PC-3 (cell line): ENCODE data around the gene NDUFB6. TPM values are rescaled to one million over a fixed set of nuclear protein-coding genes. Genes with fewer than 3 reads are reported as not detected.

Experiments used
- ATAC-seq: fragments of 200-7000 bp; cut with Tn5 transposase; 2 replicates; pipeline ENCODE4 v1.9.1; 2020; ENCODE audit warnings: mild to moderate bottlenecking, moderate library complexity
- BruUV-seq: library from RNA; stranded (reverse); fragments of 400-500 nt; replicated peaks from 2 replicates; lab custom pipeline; 2021; lab: Mats Ljungman, UMichigan
- CTCF ChIA-PET: fragments of 300-600 bp; sonication (Branson Sonifier 250); formaldehyde crosslinking; loops from one replicate; lab custom pipeline; 2022; ENCODE audit warnings: antibody characterized with exemption; lab: Charles Lee
- POLR2A ChIA-PET: fragments of 300-600 bp; sonication (Branson Sonifier 250); formaldehyde crosslinking; loops from one replicate; lab custom pipeline; 2022; ENCODE audit warnings: antibody characterized with exemption; ENCODE audit not compliant: unreplicated experiment; lab: Charles Lee
- DNase-seq: peaks from one replicate; pipeline ENCODE4 v3.0.0-alpha.2; 2015
- H2AFZ ChIP-seq: fragments of 300-600 bp; sonication (generic); 2 replicates; pipeline ENCODE4 v1.6.0; 2016; ENCODE audit warnings: antibody characterized with exemption, low read length
- H3F3A ChIP-seq: fragments of 300-600 bp; sonication (generic); one replicate; pipeline ENCODE4 v1.6.0; 2017; ENCODE audit warnings: antibody characterized with exemption, low read length, control low read depth, mild to moderate bottlenecking; ENCODE audit not compliant: unreplicated experiment
- H3K27ac ChIP-seq: fragments of 300-600 bp; sonication (generic); 2 replicates; pipeline ENCODE4 v1.5.1; 2016; ENCODE audit warnings: mild to moderate bottlenecking, low read length
- H3K27me3 ChIP-seq: fragments of 300-600 bp; sonication (generic); 2 replicates; pipeline ENCODE4 v1.6.1; 2016; ENCODE audit warnings: low read length, mixed read lengths
- H3K36me3 ChIP-seq: fragments of 300-600 bp; sonication (generic); 2 replicates; pipeline ENCODE4 v1.6.1; 2016; ENCODE audit warnings: low read depth, mixed run types, low read length, mixed read lengths
- H3K4me1 ChIP-seq: fragments of 300-600 bp; sonication (generic); 2 replicates; pipeline ENCODE4 v1.5.1; 2016; ENCODE audit warnings: low read length; ENCODE audit not compliant: insufficient read depth
- H3K4me2 ChIP-seq: fragments of 300-600 bp; sonication (generic); 2 replicates; pipeline ENCODE4 v1.6.0; 2016; ENCODE audit warnings: low read length
- H3K4me3 ChIP-seq: fragments of 300-600 bp; sonication (generic); 2 replicates; pipeline ENCODE4 v1.5.1; 2016; ENCODE audit warnings: mild to moderate bottlenecking, low read length, mixed read lengths
- H3K79me2 ChIP-seq: fragments of 300-600 bp; sonication (generic); 2 replicates; pipeline ENCODE4 v1.6.1; 2017; ENCODE audit warnings: low read length, mixed read lengths
- H3K9ac ChIP-seq: fragments of 300-600 bp; sonication (generic); 2 replicates; pipeline ENCODE4 v1.6.0; 2016; ENCODE audit warnings: mild to moderate bottlenecking, low read length
- H3K9me2 ChIP-seq: fragments of 300-600 bp; sonication (generic); replicated peaks from 2 replicates; pipeline ENCODE4 v1.6.1; 2016; ENCODE audit warnings: mixed run types, low read length, mixed read lengths
- H3K9me3 ChIP-seq: fragments of 300-600 bp; sonication (generic); 2 replicates; pipeline ENCODE4 v1.6.1; 2016; ENCODE audit warnings: low read length, mixed read lengths
- H4K20me1 ChIP-seq: fragments of 300-600 bp; sonication (generic); 2 replicates; pipeline ENCODE4 v1.6.1; 2016; ENCODE audit warnings: low read length, mixed read lengths
- EZH2 ChIP-seq: fragments of 300-600 bp; sonication (generic); IDR thresholded peaks from one replicate; pipeline ENCODE4 v1.6.1; 2017; ENCODE audit warnings: antibody characterized with exemption, mild to moderate bottlenecking, low read length; ENCODE audit not compliant: unreplicated experiment
- EZH2phosphoT487 ChIP-seq: fragments of 300-600 bp; sonication (generic); IDR thresholded peaks from 2 replicates; pipeline ENCODE4 v1.6.1; 2018; ENCODE audit warnings: mild to moderate bottlenecking, antibody characterized with exemption, low read length, borderline replicate concordance
- intact Hi-C: fragments of 100-400 bp; cut with micrococcal nuclease; formaldehyde crosslinking; loops from 2 replicates; pipeline ENCODE4 v1.9.0; 2023
- total RNA-seq: library from RNA; depleted of rRNA; stranded (reverse); fragments of >200 nt; gene quantifications from 2 replicates; pipeline ENCODE4 v1.2.3, GENCODE V29; 2014
- TF ChIP-seq, protein P1 (sequence below): fragments of 300-600 bp; sonication (generic); conservative IDR thresholded peaks from 2 replicates; pipeline ENCODE4 v1.5.1; 2017; ENCODE audit warnings: antibody characterized with exemption, low read depth, mild to moderate bottlenecking, low read length

The NDUFB6 gene
- total RNA-seq, 1 experiment from 2014 or later: 86.4 TPM

DNA sequence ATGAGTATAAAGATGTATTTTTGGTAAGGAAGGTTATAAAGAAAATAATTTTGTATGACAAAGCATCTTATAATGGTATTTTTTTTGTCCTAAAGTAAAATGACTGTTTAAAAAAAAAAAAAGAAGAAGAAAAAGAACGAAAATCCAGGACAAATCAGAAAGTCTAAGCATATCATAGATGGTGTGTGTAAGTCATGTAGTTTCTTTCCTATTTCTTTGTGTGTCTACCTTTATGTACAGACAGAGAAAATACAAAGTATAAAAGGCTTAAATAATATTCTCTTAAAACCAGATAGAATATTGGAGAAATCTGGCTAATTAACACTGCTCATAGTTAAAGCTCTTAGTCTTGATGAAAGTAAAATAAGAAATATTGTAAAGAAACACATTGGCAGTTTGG is 54.7 kb downstream of the NDUFB6 start:
- Histone ChIP-seq H3K9me2 (no peaks in the 10 kb centered on the region), H3K36me3 (peaks cover 29% of the 10 kb centered on the region), H3K79me2 (peaks cover 4% of the 10 kb centered on the region; the same call in 1 of the 2 replicates), H3K4me3 (no peak overlapping the region), H4K20me1 (no peaks in the 10 kb centered on the region), H2AFZ (no peak overlapping the region), H3K27me3 (no peaks in the 10 kb centered on the region), H3F3A (no peaks in the 10 kb centered on the region), H3K4me2 (no peak overlapping the region), H3K9me3 (peaks cover 22% of the 10 kb centered on the region), H3K9ac (no peak overlapping the region), H3K4me1 (no peaks in the 10 kb centered on the region), H3K27ac (no peak overlapping the region)
- BruUV-seq: no TSS peak
- ChIA-PET POLR2A (no interaction called here), CTCF (no interaction called here)
- intact Hi-C loops: no loop called here
- DNase-seq (no peak), ATAC-seq (no peak)
- TF ChIP-seq EZH2phosphoT487 (no peak), EZH2 (no peak)
- TF ChIP-seq, protein P1, sequence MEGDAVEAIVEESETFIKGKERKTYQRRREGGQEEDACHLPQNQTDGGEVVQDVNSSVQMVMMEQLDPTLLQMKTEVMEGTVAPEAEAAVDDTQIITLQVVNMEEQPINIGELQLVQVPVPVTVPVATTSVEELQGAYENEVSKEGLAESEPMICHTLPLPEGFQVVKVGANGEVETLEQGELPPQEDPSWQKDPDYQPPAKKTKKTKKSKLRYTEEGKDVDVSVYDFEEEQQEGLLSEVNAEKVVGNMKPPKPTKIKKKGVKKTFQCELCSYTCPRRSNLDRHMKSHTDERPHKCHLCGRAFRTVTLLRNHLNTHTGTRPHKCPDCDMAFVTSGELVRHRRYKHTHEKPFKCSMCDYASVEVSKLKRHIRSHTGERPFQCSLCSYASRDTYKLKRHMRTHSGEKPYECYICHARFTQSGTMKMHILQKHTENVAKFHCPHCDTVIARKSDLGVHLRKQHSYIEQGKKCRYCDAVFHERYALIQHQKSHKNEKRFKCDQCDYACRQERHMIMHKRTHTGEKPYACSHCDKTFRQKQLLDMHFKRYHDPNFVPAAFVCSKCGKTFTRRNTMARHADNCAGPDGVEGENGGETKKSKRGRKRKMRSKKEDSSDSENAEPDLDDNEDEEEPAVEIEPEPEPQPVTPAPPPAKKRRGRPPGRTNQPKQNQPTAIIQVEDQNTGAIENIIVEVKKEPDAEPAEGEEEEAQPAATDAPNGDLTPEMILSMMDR: no peak

DNA sequence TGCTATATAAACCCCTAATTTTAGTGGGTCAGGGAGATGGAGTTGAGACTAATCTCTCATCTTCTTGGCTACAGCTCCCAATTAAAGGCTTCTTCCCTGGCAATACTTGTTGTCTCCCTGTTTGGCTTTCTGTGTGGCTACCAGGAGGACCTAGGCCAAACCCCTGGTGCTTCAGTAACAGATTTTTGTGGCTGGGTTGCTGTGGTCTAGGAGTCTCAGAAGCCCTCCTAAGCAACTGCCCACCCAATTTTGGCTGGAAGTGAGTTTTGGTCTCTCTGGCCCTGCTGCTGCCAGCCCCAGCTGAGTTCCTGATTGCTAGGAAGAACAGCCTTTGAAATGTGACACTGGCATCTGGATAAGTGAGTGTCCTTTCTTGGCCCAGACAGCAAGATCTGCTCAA is 56.7 kb downstream of the NDUFB6 start:
- Histone ChIP-seq H3K27ac (no peak overlapping the region), H3K9me2 (no peaks in the 10 kb centered on the region), H3K4me1 (no peaks in the 10 kb centered on the region), H3K4me3 (no peak overlapping the region), H3K79me2 (no peaks in the 10 kb centered on the region), H2AFZ (no peak overlapping the region), H3K9me3 (peaks cover 22% of the 10 kb centered on the region), H3K36me3 (peaks cover 29% of the 10 kb centered on the region), H3F3A (no peaks in the 10 kb centered on the region), H3K4me2 (no peak overlapping the region), H3K27me3 (no peaks in the 10 kb centered on the region), H3K9ac (no peak overlapping the region), H4K20me1 (no peaks in the 10 kb centered on the region)
- DNase-seq (no peak), ATAC-seq (no peak)
- TF ChIP-seq EZH2 (no peak), EZH2phosphoT487 (no peak)
- TF ChIP-seq, protein P1: no peak
- no TSS peak for BruUV-seq
- ChIA-PET CTCF (no interaction called here), POLR2A (no interaction called here)
- intact Hi-C loops: no loop called here

DNA sequence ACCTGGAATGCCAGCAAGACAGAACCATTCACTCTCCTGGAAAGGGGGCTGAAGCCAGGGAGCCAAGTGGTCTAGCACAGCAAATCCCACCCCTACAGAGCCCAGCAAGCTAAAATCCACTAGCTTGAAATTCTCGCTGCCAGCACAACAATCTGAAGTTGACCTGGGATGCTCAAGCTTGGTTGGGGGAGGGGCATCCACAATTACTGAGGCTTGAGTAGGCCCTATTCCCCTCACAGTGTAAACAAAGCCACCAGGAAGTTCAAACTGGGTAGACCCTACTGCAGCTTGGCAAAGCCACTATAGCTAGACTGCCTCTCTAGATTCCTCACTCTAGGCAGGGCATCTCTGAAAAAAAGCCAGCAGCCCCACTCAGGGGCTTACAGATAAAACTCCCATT is 64.2 kb downstream of the NDUFB6 start:
- no peak for DNase-seq
- POLR2A ChIA-PET: no interaction called here
- no peaks in the 10 kb centered on the region for H4K20me1 ChIP-seq

More for the DNA sequence above, 64.2 kb downstream of the NDUFB6 start:
- H3K4me1 ChIP-seq: no peaks in the 10 kb centered on the region
- H3K27me3 ChIP-seq: no peaks in the 10 kb centered on the region
- H3K9me2 ChIP-seq: no peaks in the 10 kb centered on the region
- intact Hi-C loops: no loop called here
- no peak overlapping the region for H3K27ac ChIP-seq
- no TSS peak for BruUV-seq
- H2AFZ ChIP-seq: no peak overlapping the region
- no peaks in the 10 kb centered on the region for H3K36me3 ChIP-seq
- H3K9ac ChIP-seq: no peak overlapping the region
- no peaks in the 10 kb centered on the region for H3F3A ChIP-seq
- no peak for ATAC-seq
- H3K4me2 ChIP-seq: no peak overlapping the region
- TF ChIP-seq, protein P1: no peak
- TF ChIP-seq EZH2 (no peak), EZH2phosphoT487 (no peak)
- H3K9me3 ChIP-seq: no peaks in the 10 kb centered on the region
- no peak overlapping the region for H3K4me3 ChIP-seq
- H3K79me2 ChIP-seq: no peaks in the 10 kb centered on the region
- CTCF ChIA-PET: no interaction called here
